ENCODE results near the gene DECR2.

DNA sequence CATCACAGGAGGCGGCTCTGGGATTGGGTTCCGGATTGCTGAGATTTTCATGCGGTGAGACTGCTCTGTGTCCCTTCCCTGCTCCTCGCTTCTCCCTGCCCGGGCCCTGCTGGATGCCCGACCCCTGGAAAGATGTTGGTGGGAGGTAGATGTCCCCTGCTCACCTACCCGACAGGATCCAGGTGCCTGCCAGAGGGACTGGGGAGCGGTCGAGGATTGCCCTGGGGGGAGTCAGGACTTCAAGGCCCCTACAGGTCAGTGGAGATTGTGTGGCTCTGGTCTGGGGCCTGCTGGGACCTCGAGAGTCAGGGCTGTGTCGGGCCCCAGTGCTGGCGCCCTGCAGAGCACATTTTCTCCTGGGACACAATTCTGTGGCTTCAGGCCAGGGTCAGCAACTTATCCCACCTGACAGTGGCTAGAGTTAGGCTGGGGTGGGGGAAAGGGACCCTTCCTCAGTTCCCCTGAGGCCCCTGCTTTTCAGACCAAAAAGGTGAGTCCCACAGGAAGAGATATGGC, 3.3 kb downstream of the DECR2 start:
- TF ChIP-seq, protein P1, sequence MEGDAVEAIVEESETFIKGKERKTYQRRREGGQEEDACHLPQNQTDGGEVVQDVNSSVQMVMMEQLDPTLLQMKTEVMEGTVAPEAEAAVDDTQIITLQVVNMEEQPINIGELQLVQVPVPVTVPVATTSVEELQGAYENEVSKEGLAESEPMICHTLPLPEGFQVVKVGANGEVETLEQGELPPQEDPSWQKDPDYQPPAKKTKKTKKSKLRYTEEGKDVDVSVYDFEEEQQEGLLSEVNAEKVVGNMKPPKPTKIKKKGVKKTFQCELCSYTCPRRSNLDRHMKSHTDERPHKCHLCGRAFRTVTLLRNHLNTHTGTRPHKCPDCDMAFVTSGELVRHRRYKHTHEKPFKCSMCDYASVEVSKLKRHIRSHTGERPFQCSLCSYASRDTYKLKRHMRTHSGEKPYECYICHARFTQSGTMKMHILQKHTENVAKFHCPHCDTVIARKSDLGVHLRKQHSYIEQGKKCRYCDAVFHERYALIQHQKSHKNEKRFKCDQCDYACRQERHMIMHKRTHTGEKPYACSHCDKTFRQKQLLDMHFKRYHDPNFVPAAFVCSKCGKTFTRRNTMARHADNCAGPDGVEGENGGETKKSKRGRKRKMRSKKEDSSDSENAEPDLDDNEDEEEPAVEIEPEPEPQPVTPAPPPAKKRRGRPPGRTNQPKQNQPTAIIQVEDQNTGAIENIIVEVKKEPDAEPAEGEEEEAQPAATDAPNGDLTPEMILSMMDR (IDR thresholded peaks at IDR 0.05 in 4 of 5, conservative IDR thresholded peaks at IDR 0.05 in 1 of 5): no peak
- TF ChIP-seq POLR2A (IDR thresholded peaks at IDR 0.05): no peak

Measured in gastrocnemius medialis (tissue), 4 donors.